ENCODE data around the gene HOXA6. TPM values are rescaled to one million over a fixed set of nuclear protein-coding genes. Genes with fewer than 3 reads are reported as not detected.
A peak's percentile ranks its signal among the peaks of the same experiment; 100 is the strongest.

HOXA6 gene
- total RNA-seq, 1 donor from 2014 or later = 0.07 TPM

GRCh38 chr7:27124096-27124901 lies 23.3 kb downstream of the HOXA6 start:
- no peak for DNase-seq (ENCODE audit: low read depth, low spot score)

- DNase-seq (ENCODE audit: low read depth, low spot score) = no peak
These were observed 24.0 kb downstream of the HOXA6 start for GRCh38 chr7:27123477-27124053.

GRCh38 chr7:27123007-27123476 lies 24.5 kb downstream of the HOXA6 start:
- no peak for DNase-seq (ENCODE audit: low read depth, low spot score)

GRCh38 chr7:27122077-27122910 lies 25.3 kb downstream of the HOXA6 start:
- DNase-seq (ENCODE audit: low read depth, low spot score) = no peak

- DNase-seq (ENCODE audit: low read depth, low spot score) = no peak
These were observed 25.9 kb downstream of the HOXA6 start for GRCh38 chr7:27121684-27122076.

GRCh38 chr7:27119412-27119911 lies 28.1 kb downstream of the HOXA6 start:
- DNase-seq (ENCODE audit: low read depth, low spot score) = no peak

- no peak for DNase-seq (ENCODE audit: low read depth, low spot score)
These were observed 29.0 kb downstream of the HOXA6 start for GRCh38 chr7:27118580-27118979.

GRCh38 chr7:27117887-27118491 lies 29.6 kb downstream of the HOXA6 start:
- DNase-seq (ENCODE audit: low read depth, low spot score) = peak; percentile 64

- DNase-seq (ENCODE audit: low read depth, low spot score) = no peak
These were observed 30.4 kb downstream of the HOXA6 start for GRCh38 chr7:27116962-27117886.

GRCh38 chr7:27116031-27116961 lies 31.3 kb downstream of the HOXA6 start:
- DNase-seq (ENCODE audit: low read depth, low spot score) = no peak

GRCh38 chr7:27115221-27116026 lies 32.1 kb downstream of the HOXA6 start:
- no peak for DNase-seq (ENCODE audit: low read depth, low spot score)

GRCh38 chr7:27114881-27115220 lies 32.7 kb downstream of the HOXA6 start:
- DNase-seq (ENCODE audit: low read depth, low spot score) = no peak

GRCh38 chr7:27113991-27114769 lies 33.4 kb downstream of the HOXA6 start:
- DNase-seq (ENCODE audit: low read depth, low spot score) = no peak

- peak; percentile 83 for DNase-seq (ENCODE audit: low read depth, low spot score)
These were observed 34.3 kb downstream of the HOXA6 start for GRCh38 chr7:27112955-27113949.

- DNase-seq (ENCODE audit: low read depth, low spot score) = no peak
These were observed 35.2 kb downstream of the HOXA6 start for GRCh38 chr7:27112361-27112760.

GRCh38 chr7:27111751-27112277 lies 35.8 kb downstream of the HOXA6 start:
- DNase-seq (ENCODE audit: low read depth, low spot score) = no peak

Measured in pulmonary artery endothelial cell (primary cell).